Urinary bladder (tissue), 4 donors: Measurements from ENCODE around the gene PBX1. TPM values are rescaled to one million over a fixed set of nuclear protein-coding genes. Genes with fewer than 3 reads are reported as not detected.

Source experiments
- DNase-seq: peaks from one replicate; pipeline ENCODE4 v3.0.0-alpha.2; 2015; ENCODE audit errors: extremely low spot score
- H3K27ac ChIP-seq: one replicate; pipeline ENCODE4 v1.5.1; 2013; ENCODE audit warnings: low read depth, mild to moderate bottlenecking, moderate library complexity
- H3K36me3 ChIP-seq: one replicate; pipeline ENCODE4 v1.6.1; 2013; ENCODE audit warnings: mild to moderate bottlenecking, moderate library complexity; ENCODE audit not compliant: insufficient read depth
- H3K4me1 ChIP-seq: one replicate; pipeline ENCODE4 v1.6.1; 2013; ENCODE audit warnings: mild to moderate bottlenecking, moderate library complexity; ENCODE audit not compliant: insufficient read depth
- H3K4me3 ChIP-seq: one replicate; pipeline ENCODE4 v1.5.1; 2013; ENCODE audit warnings: low read depth, low read length
- WGBS: extraction: QIAGEN DNeasy Blood & Tissue Kit; methylation state at CpG from one replicate; pipeline ENCODE4 v1.1.7; 2013; 5-methylcytosine and 5-hydroxymethylcytosine counted together
- polyA plus RNA-seq: library from polyadenylated mRNA; stranded (reverse); fragments of 200-250 nt; gene quantifications from one replicate; pipeline ENCODE4 v1.2.3, GENCODE V29; 2013
- total RNA-seq: library from RNA; depleted of rRNA; stranded (reverse); fragments of >200 nt; gene quantifications from one replicate; pipeline ENCODE4 v1.2.3, GENCODE V29; 2014
- donor health status: healthy with polysubstance abuse.
- donor health status: healthy.

PBX1 gene
- total and polyA plus RNA-seq, 2 donors = 67.8 to 241 TPM

DNA sequence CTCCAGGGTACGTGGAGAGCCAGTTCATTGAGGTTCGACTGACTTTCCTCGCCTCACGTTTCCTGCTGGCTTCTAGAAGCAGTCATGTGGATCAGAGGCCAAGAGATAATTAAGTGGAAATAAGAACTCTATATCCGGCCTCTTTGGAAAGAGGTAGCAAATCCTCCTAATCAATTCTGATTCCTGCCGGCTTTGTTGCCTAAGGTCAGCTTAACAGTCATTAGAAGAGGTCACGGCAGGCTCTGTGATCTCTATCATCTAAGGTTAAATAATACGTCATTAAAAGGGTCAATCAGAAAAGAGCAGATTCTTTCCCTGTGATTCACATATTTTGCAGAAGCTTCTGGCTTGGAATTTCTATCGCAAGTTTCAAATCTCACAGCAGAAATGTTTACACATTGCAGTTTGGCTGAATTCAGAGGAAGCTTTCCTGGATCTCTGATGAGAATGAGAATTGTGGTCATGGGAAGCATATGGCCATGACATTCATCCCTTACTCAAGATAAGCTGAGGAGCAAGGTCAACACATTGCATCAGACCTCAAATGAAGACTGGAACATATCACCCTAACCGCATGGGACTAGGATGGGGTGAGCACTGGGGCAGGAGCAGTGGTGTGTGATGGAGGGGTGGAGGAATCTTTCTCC, 189.4 kb downstream of the PBX1 start:
- Histone ChIP-seq H3K36me3 (no peaks in the 10 kb centered on the region), H3K27ac (peak overlapping the region; percentile 54), H3K4me3 (no peak overlapping the region), H3K4me1 (peaks cover 2% of the 10 kb centered on the region)
- DNase-seq = no peak
- 15% methylated on average over 10 of the region's 10 CpGs for WGBS

GRCh38 chr1:164753521-164754077, 194.6 kb downstream of the PBX1 start:
- Histone ChIP-seq H3K4me3 (no peak overlapping the region), H3K36me3 (no peaks in the 10 kb centered on the region), H3K27ac (no peak overlapping the region), H3K4me1 (no peaks in the 10 kb centered on the region)
- 51% methylated on average over 11 of the region's 11 CpGs for WGBS
- DNase-seq = no peak

DNA sequence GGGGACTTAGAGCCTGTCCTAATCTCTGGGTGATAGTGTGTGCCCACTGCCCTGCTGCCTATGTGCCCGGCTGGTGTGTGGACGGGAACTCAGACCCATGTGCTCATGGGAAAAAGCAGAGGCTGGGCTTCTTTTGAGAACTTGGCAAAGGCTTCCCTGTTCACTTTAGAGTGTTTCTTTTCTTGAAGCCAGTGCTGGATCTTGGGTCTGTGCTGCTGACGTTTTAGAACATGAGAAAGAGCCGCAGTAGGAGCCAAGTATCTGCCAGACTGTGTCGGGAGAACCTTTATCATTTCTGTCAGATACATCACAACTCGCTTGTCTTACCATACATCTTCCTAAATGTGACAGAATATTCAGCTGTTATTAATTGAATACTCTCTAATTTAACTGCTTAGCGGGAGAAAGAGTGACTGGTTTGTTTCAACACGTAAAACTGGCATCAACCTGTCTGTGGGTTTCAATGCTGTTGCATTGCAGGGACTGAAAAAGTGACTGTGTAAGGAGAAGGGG, 195.2 kb downstream of the PBX1 start:
- no peak for DNase-seq
- H3K36me3 ChIP-seq = no peaks in the 10 kb centered on the region
- no peaks in the 10 kb centered on the region for H3K4me1 ChIP-seq
- no peak overlapping the region for H3K4me3 ChIP-seq
- H3K27ac ChIP-seq = no peak overlapping the region
- WGBS = 28% methylated on average over 8 of the region's 8 CpGs

DNA sequence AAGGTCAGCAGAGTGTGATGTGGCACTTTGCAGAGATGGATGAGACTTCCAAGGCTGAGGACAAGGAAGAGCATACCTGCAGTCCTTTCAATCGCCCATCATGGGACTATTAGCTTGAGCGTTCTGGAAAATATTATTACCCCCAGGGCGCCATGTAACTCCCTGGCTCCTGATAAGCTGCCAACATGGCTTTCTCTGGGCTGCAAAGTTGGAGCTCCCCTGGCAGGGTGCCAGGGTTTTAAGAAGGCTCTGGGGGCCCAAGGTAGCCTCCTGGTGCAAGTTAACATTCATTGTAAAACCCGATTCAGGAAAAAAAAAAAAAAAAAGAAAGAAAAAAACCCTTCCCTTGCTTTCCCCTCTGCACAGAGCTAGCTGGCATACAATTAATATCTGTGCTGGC, 196.7 kb downstream of the PBX1 start:
- no peak for DNase-seq
- no peaks in the 10 kb centered on the region for H3K4me1 ChIP-seq
- WGBS = 53% methylated on average over 4 of the region's 4 CpGs
- H3K4me3 ChIP-seq = no peak overlapping the region
- H3K36me3 ChIP-seq = no peaks in the 10 kb centered on the region
- H3K27ac ChIP-seq = no peak overlapping the region

DNA sequence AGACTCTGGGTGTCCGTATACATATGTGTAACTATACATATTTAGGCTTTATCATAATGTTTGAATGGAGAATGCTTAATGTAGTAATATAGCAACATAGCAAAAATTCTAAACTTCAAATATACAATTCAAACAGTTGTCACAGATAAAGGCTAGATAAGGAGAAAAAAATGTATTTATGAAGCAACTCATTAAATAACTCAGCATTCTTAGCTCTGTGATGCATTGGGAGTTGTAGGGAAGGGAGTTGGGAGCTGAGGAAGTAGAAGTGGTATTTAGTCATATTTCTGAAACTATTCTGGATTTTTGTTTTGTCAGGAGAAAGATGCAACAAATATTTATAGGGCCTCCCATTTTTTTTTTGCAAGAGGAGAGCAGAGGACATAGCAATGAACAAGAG, 197.8 kb downstream of the PBX1 start:
- 87% methylated on average over 1 of the region's 1 CpG for WGBS
- no peak overlapping the region for H3K4me3 ChIP-seq
- no peak overlapping the region for H3K27ac ChIP-seq
- DNase-seq = no peak
- H3K4me1 ChIP-seq = no peaks in the 10 kb centered on the region
- no peaks in the 10 kb centered on the region for H3K36me3 ChIP-seq

DNA sequence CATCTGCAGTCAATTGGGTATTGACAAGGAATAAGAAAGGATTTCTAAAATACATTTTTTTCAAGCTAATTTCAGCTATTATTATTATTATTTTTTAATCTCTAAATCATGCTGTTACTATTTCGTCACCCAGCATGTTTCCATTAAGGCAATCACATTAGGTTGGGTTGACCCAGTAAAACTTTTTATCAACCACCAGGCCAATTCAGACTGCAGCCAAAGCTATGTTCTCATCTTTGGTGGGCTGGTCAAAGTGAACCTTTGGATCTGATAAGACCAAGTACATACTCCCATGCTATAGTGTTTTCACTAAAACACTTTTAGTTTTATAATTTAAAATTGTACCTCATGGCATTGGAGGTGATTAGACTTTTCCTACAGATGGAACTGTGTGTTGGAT, 198.6 kb downstream of the PBX1 start:
- no peak for DNase-seq
- no peaks in the 10 kb centered on the region for H3K36me3 ChIP-seq
- H3K4me1 ChIP-seq = no peaks in the 10 kb centered on the region
- H3K27ac ChIP-seq = no peak overlapping the region
- 75% methylated on average over 1 of the region's 1 CpG for WGBS
- no peak overlapping the region for H3K4me3 ChIP-seq

DNA sequence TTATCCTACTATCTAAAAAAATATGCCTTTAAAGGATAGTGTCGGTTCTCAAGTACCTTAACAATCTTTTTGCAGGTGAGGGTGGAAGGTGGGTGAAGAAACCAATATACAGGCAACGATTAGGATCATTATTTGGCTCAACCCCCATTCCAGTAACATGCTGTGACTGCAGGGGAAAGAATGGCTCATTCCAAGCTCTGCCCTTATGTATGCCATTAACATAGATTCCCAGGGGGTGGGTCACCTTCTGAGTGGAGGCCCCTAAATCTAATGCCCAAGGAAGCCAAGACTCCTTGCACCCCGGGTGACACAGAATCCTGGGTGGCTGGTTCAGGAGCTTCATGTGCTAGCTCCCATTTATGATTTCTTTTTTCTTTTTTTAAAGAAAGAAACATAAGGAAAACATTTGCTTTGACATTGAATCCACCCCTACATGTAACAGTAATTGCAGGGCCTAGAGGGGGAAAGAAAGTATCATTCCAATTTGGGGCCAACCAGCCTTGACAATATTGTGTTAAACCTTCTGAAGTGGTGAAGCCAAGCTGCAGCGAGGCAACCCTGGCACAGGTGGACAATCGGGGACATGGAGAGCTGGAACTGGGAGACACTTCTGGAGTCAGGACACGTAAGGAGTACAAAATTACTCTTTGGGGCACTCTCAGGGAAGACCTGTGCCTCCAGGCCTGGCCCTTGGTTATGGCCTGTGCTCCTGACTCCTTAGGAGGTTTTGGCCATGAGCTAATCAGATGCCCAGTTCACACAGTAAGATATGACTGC, 200.3 kb downstream of the PBX1 start:
- WGBS = 87% methylated on average over 6 of the region's 6 CpGs
- DNase-seq = no peak
- Histone ChIP-seq H3K4me1 (no peaks in the 10 kb centered on the region), H3K27ac (no peak overlapping the region), H3K4me3 (no peak overlapping the region), H3K36me3 (peaks cover 2% of the 10 kb centered on the region)

DNA sequence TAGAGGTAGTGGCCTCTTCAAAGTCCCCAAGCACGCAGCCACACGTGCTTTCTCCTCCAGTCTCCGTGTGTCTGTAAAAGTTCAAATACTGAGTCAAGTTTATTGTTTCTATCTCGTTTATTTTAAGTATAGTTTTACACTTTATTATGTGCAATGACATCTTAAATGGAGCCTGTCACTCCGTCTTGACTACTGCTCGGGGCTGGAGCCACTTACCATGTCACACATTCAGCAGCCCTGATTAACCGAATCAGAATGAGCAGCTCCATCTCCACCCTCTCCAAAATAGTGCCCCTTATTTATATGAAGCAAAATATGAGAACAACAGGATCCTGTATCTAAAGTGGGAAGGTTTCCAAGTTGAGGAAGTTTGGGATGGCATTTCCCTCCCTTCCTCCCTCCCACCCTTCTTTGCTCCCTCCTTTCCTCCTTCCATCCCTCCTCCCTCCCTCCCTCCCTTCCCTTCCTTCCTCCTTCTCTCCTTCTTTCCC, 201.0 kb downstream of the PBX1 start:
- peaks cover 2% of the 10 kb centered on the region for H3K36me3 ChIP-seq
- H3K4me3 ChIP-seq = no peak overlapping the region
- no peak overlapping the region for H3K27ac ChIP-seq
- DNase-seq = no peak
- 57% methylated on average over 7 of the region's 7 CpGs for WGBS
- no peaks in the 10 kb centered on the region for H3K4me1 ChIP-seq

GRCh38 chr1:164760569-164760968, 201.6 kb downstream of the PBX1 start:
- no peak overlapping the region for H3K27ac ChIP-seq
- no peak for DNase-seq
- 51% methylated on average over 5 of the region's 5 CpGs for WGBS

GRCh38 chr1:164761009-164761408, 202.0 kb downstream of the PBX1 start:
- DNase-seq = no peak
- no peaks in the 10 kb centered on the region for H3K4me1 ChIP-seq
- H3K27ac ChIP-seq = no peak overlapping the region
- H3K4me3 ChIP-seq = no peak overlapping the region
- peaks cover 2% of the 10 kb centered on the region for H3K36me3 ChIP-seq

More at GRCh38 chr1:164760569-164760968, 201.6 kb downstream of the PBX1 start:
- Histone ChIP-seq H3K36me3 (peaks cover 2% of the 10 kb centered on the region), H3K4me1 (no peaks in the 10 kb centered on the region), H3K4me3 (no peak overlapping the region)

GRCh38 chr1:164763098-164763497, 204.1 kb downstream of the PBX1 start:
- DNase-seq = no peak
- no peak overlapping the region for H3K27ac ChIP-seq
- H3K4me3 ChIP-seq = no peak overlapping the region
- 97% methylated on average over 2 of the region's 2 CpGs for whole genome bisulfite sequencing
- H3K4me1 ChIP-seq = peaks cover 3% of the 10 kb centered on the region
- H3K36me3 ChIP-seq = peaks cover 2% of the 10 kb centered on the region

DNA sequence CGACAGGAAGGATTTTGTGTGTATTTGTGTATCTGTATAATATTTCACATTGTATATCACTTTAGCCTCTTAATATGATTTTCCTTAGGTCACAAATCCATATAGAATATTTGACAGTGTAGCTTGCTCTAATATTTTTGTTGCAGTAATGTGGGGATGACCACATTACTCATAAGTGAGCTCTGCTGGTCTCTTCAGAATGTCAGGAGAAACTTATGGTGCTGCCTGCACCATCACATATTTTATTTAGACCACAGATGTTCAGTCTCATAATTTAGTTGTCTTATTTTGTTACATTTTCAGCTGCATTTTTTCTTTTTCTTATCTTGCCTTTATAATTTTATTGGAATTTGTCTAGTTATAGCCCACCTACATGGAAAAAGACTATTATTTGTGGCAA, 205.3 kb downstream of the PBX1 start:
- H3K36me3 ChIP-seq = peaks cover 2% of the 10 kb centered on the region
- no peak overlapping the region for H3K27ac ChIP-seq
- DNase-seq = no peak
- WGBS = 87% methylated on average over 1 of the region's 1 CpG
- H3K4me1 ChIP-seq = peaks cover 3% of the 10 kb centered on the region
- no peak overlapping the region for H3K4me3 ChIP-seq

GRCh38 chr1:164765557-164765956, 206.6 kb downstream of the PBX1 start:
- H3K4me1 ChIP-seq = peaks cover 3% of the 10 kb centered on the region
- peaks cover 2% of the 10 kb centered on the region for H3K36me3 ChIP-seq
- no peak overlapping the region for H3K27ac ChIP-seq
- DNase-seq = no peak
- H3K4me3 ChIP-seq = no peak overlapping the region
